H1 (cell line): ENCODE results near the gene TSPAN6. TPM values are rescaled to one million over a fixed set of nuclear protein-coding genes. Genes with fewer than 3 reads are reported as not detected.

ENCODE experiments used
- CTCF ChIA-PET: fragments of 300-600 bp; sonication (Branson Sonifier 250); formaldehyde crosslinking; loops from one replicate; lab custom pipeline; 2021; ENCODE audit not compliant: partially characterized antibody; lab: Charles Lee
- POLR2A ChIA-PET: fragments of 300-600 bp; sonication (Branson Sonifier 250); formaldehyde crosslinking; loops from one replicate; lab custom pipeline; 2021; ENCODE audit warnings: inconsistent platforms; ENCODE audit not compliant: partially characterized antibody; lab: Charles Lee
- DNase-seq, 2 experiments: peaks; one replicate each; pipeline versions ENCODE4 v3.0.0 to v3.0.0-alpha.2; 2010 to 2022; ENCODE audit warnings: low spot score in 2 of 2, low read depth in 1 of 2, mixed read lengths in 1 of 2
- FAIRE-seq: peaks from 2 replicates; lab custom pipeline; 2011; peaks lifted over from hg19 to GRCh38; lab: Jason Lieb, UNC
- H2AFZ ChIP-seq: 2 replicates; pipeline ENCODE4 v1.8.1; 2012; ENCODE audit warnings: low read length, inconsistent platforms
- H2AK5ac ChIP-seq: 2 replicates; pipeline ENCODE4 v1.6.1; 2013; ENCODE audit warnings: low read depth, low read length
- H2BK120ac ChIP-seq: replicated peaks from 2 replicates; pipeline ENCODE3; 2013; ENCODE audit warnings: low read depth, low read length, inconsistent platforms
- H2BK12ac ChIP-seq: 2 replicates; pipeline ENCODE4 v1.6.1; 2013; ENCODE audit warnings: low read depth, low read length
- H2BK15ac ChIP-seq: 2 replicates; pipeline ENCODE4 v1.6.1; 2013; ENCODE audit warnings: low read length
- H2BK20ac ChIP-seq: 2 replicates; pipeline ENCODE4 v1.6.1; 2013; ENCODE audit warnings: low read length
- H2BK5ac ChIP-seq: 2 replicates; pipeline ENCODE4 v1.6.1; 2013; ENCODE audit warnings: low read depth, low read length
- H3K14ac ChIP-seq: 2 replicates; pipeline ENCODE4 v1.6.1; 2013; ENCODE audit warnings: inconsistent platforms; ENCODE audit not compliant: insufficient read length
- H3K18ac ChIP-seq: 2 replicates; pipeline ENCODE4 v1.6.1; 2013; ENCODE audit warnings: low read length; ENCODE audit errors: extremely low read depth
- H3K23ac ChIP-seq: 2 replicates; pipeline ENCODE4 v1.6.1; 2013; ENCODE audit warnings: inconsistent platforms; ENCODE audit not compliant: insufficient read length
- H3K23me2 ChIP-seq: 2 replicates; pipeline ENCODE4 v1.6.1; 2013; ENCODE audit warnings: low read depth, low read length
- H3K27ac ChIP-seq: 2 replicates; pipeline ENCODE4 v1.6.1; 2011; ENCODE audit warnings: low read depth, low read length, inconsistent platforms
- H3K27me3 ChIP-seq, 4 experiments: replicated peaks in 1 of 4; 1 replicate in 1 of 4; 2 replicates in 3 of 4; pipeline versions ENCODE4 v1.6.1 to v1.8.1; 2011 to 2013; ENCODE audit warnings: low read length in 3 of 4, mild to moderate bottlenecking in 3 of 4, inconsistent platforms in 2 of 4, mixed read lengths in 2 of 4, moderate library complexity in 1 of 4; ENCODE audit not compliant: control insufficient read depth in 3 of 4, insufficient read depth in 3 of 4; ENCODE audit errors: extremely low read depth in 1 of 4
- H3K36me3 ChIP-seq, 4 experiments: 2 replicates each; pipeline versions ENCODE4 v1.6.1 to v1.8.1; 2011 to 2013; ENCODE audit warnings: mild to moderate bottlenecking in 4 of 4, low read length in 3 of 4, moderate library complexity in 2 of 4, control low read depth in 1 of 4, inconsistent platforms in 1 of 4; ENCODE audit not compliant: insufficient read depth in 4 of 4, control insufficient read depth in 2 of 4
- H3K4ac ChIP-seq: replicated peaks from 2 replicates; pipeline ENCODE3; 2013; ENCODE audit warnings: low read length, low read depth, mixed read lengths, inconsistent platforms; ENCODE audit not compliant: insufficient read length
- H3K4me1 ChIP-seq, 4 experiments: replicated peaks in 1 of 4; 1 replicate in 1 of 4; 2 replicates in 3 of 4; pipeline versions ENCODE4 v1.6.1 to v1.8.1; 2011 to 2013; ENCODE audit warnings: low read length in 3 of 4, inconsistent platforms in 2 of 4, mixed read lengths in 1 of 4; ENCODE audit not compliant: insufficient read depth in 4 of 4, control insufficient read depth in 3 of 4
- H3K4me2 ChIP-seq, 2 experiments: 2 replicates each; pipeline versions ENCODE4 v1.6.1 to v1.8.1; 2011 to 2013; ENCODE audit warnings: low read depth in 2 of 2, low read length in 2 of 2, control low read depth in 1 of 2, inconsistent platforms in 1 of 2, mild to moderate bottlenecking in 1 of 2; ENCODE audit not compliant: insufficient read depth in 1 of 2
- H3K4me3 ChIP-seq, 4 experiments: fragments of 200-600, 300-600 bp in 1 of 4; sonication (generic), shearing (Covaris generic), sonication (Bioruptor Twin) in 1 of 4; 2 replicates each; pipeline versions ENCODE4 v1.5.1 to v1.8.1; 2011 to 2016; ENCODE audit warnings: low read length in 4 of 4, low read depth in 3 of 4, control low read depth in 2 of 4, inconsistent platforms in 2 of 4, mild to moderate bottlenecking in 2 of 4, mixed read lengths in 1 of 4, moderate library complexity in 1 of 4; ENCODE audit not compliant: insufficient read depth in 2 of 4; ENCODE audit errors: extremely low read depth in 1 of 4
- H3K56ac ChIP-seq: replicated peaks from 2 replicates; pipeline ENCODE3; 2013; ENCODE audit warnings: low read depth, mild to moderate bottlenecking, mixed read lengths, low read length, inconsistent platforms; ENCODE audit not compliant: insufficient read length
- H3K79me1 ChIP-seq: 2 replicates; pipeline ENCODE4 v1.6.1; 2013; ENCODE audit warnings: low read depth, low read length, control low read depth
- H3K79me2 ChIP-seq, 2 experiments: 2 replicates each; pipeline versions ENCODE4 v1.6.1 to v1.8.1; 2012 to 2013; ENCODE audit warnings: low read length in 2 of 2, mild to moderate bottlenecking in 2 of 2, inconsistent platforms in 1 of 2; ENCODE audit not compliant: insufficient read depth in 2 of 2, control insufficient read depth in 1 of 2
- H3K9ac ChIP-seq, 4 experiments: replicated peaks in 1 of 4; 1 replicate in 1 of 4; 2 replicates in 3 of 4; pipeline versions ENCODE4 v1.6.1 to v1.8.1; 2011 to 2013; ENCODE audit warnings: low read depth in 3 of 4, low read length in 3 of 4, control low read depth in 2 of 4, mild to moderate bottlenecking in 2 of 4, moderate library complexity in 2 of 4, inconsistent platforms in 1 of 4; ENCODE audit errors: extremely low read depth in 1 of 4
- H3K9me3 ChIP-seq, 2 experiments: 2 replicates each; pipeline versions ENCODE4 v1.6.1 to v1.8.1; 2012 to 2013; ENCODE audit warnings: mild to moderate bottlenecking in 2 of 2, moderate library complexity in 2 of 2, control low read depth in 1 of 2, inconsistent platforms in 1 of 2, low read depth in 1 of 2, low read length in 1 of 2, mixed read lengths in 1 of 2; ENCODE audit not compliant: insufficient read depth in 2 of 2
- H4K20me1 ChIP-seq, 2 experiments: replicated peaks in 1 of 2; 2 replicates each; pipeline versions ENCODE3 to v1.8.1; 2011 to 2013; ENCODE audit warnings: inconsistent platforms in 2 of 2, low read length in 2 of 2, mild to moderate bottlenecking in 1 of 2; ENCODE audit not compliant: insufficient read depth in 2 of 2, control insufficient read depth in 1 of 2
- H4K5ac ChIP-seq: 2 replicates; pipeline ENCODE4 v1.6.1; 2013; ENCODE audit warnings: low read length, low read depth, mixed read lengths, inconsistent platforms; ENCODE audit not compliant: insufficient read length
- H4K8ac ChIP-seq: 2 replicates; pipeline ENCODE4 v1.8.0; 2013; ENCODE audit warnings: mild to moderate bottlenecking, moderate library complexity, low read length, inconsistent platforms; ENCODE audit not compliant: insufficient read depth; ENCODE audit errors: extremely low read depth
- H4K91ac ChIP-seq: replicated peaks from 2 replicates; pipeline ENCODE3; 2013; ENCODE audit warnings: low read length, mixed read lengths, inconsistent platforms; ENCODE audit not compliant: insufficient read length
- BACH1 ChIP-seq: IDR thresholded peaks from 2 replicates; pipeline ENCODE4 v1.6.1; 2012; ENCODE audit warnings: low read length, improper control_type of control experiment
- CREB1 ChIP-seq: IDR thresholded peaks from 2 replicates; pipeline ENCODE4 v1.6.1; 2012; ENCODE audit warnings: inconsistent platforms
- JUN ChIP-seq: IDR thresholded peaks from 2 replicates; pipeline ENCODE4 v1.6.1; 2011; ENCODE audit warnings: low read depth, mild to moderate bottlenecking, improper control_type of control experiment, low read length
- WGBS, 2 experiments: shearing (Covaris generic) in 1 of 2; methylation state at CpG; one replicate each; pipeline versions ENCODE4 v1.1.6 to v1.1.7; 2013 to 2015; ENCODE audit warnings: low lambda C conversion rate in 2 of 2, mixed read lengths in 2 of 2, inconsistent platforms in 1 of 2, low coverage in 1 of 2, missing lambda C conversion rate in 1 of 2; ENCODE audit not compliant: insufficient replicate concordance in 2 of 2, insufficient coverage in 1 of 2, insufficient read length in 1 of 2; ENCODE audit errors: extremely low coverage in 1 of 2, missing lambda C conversion rate in 1 of 2; 5-methylcytosine and 5-hydroxymethylcytosine counted together
- polyA plus RNA-seq, 7 experiments: library from polyadenylated mRNA; depleted of rRNA in 3 of 7; stranded (reverse) in 5 of 7; unstranded in 2 of 7; fragments of >200 nt in 5 of 7; fragments of 200-250 nt in 2 of 7; gene quantifications; 1 replicate in 5 of 7; 2 replicates in 1 of 7; 4 replicates in 1 of 7; pipeline versions ENCODE4 v1.2.1 to v1.2.3, GENCODE V29; 2011 to 2013; ENCODE audit warnings: missing spikeins in 2 of 7, mixed read lengths in 2 of 7
- total RNA-seq: library from RNA; stranded (reverse); fragmentation: NEBNext Ultra II Directional; extraction: Animal tissue kit (Norgen Biotek cat#: 25700); gene quantifications from 2 replicates; pipeline ENCODE4 v1.2.1, GENCODE V29; 2021

TSPAN6 gene
- total and polyA plus RNA-seq, 2 of the 8 experiments (the other 6 are each of a cell fraction or from before 2014, with no cell fraction given), result 58.1 to 67.7 TPM

GRCh38 chrX:100662796-100663195 lies 26.2 kb upstream of the TSPAN6 start:
- no peak overlapping the region for H2BK120ac ChIP-seq
- no peak overlapping the region for H3K14ac ChIP-seq
- no peak overlapping the region for H3K4me3 ChIP-seq
- H3K4me2 ChIP-seq, result no peak overlapping the region
- no peak overlapping the region for H2BK5ac ChIP-seq
- no peak overlapping the region for H2AFZ ChIP-seq
- H3K36me3 ChIP-seq, result no peaks in the 10 kb centered on the region
- H3K4me1 ChIP-seq, result no peaks in the 10 kb centered on the region
- H4K91ac ChIP-seq, result no peak overlapping the region
- H2BK15ac ChIP-seq, result no peak overlapping the region
- no peaks in the 10 kb centered on the region for H3K79me1 ChIP-seq
- H2AK5ac ChIP-seq, result no peak overlapping the region
- DNase-seq (no peak), FAIRE-seq (no peak)
- no peak overlapping the region for H4K5ac ChIP-seq
- no peak overlapping the region for H2BK12ac ChIP-seq
- ChIA-PET CTCF (interaction anchor here (0.7 to 1.9 kb wide), 4 partner anchors 8 to 151 kb away, joined by 3 to 6 read pairs (median 6); no protein-coding TSS in a partner anchor), POLR2A (no interaction called here)
- no peak overlapping the region for H3K27ac ChIP-seq
- H3K79me2 ChIP-seq, result no peaks in the 10 kb centered on the region
- TF ChIP-seq CREB1 (no peak), BACH1 (no peak), JUN (no peak)
- no peak overlapping the region for H4K8ac ChIP-seq
- H3K18ac ChIP-seq, result no peak overlapping the region
- H3K9ac ChIP-seq, result no peak overlapping the region
- H3K9me3 ChIP-seq, result no peaks in the 10 kb centered on the region
- H3K56ac ChIP-seq, result no peak overlapping the region
- H2BK20ac ChIP-seq, result no peak overlapping the region
- H4K20me1 ChIP-seq, result no peaks in the 10 kb centered on the region
- H3K23me2 ChIP-seq, result no peaks in the 10 kb centered on the region
- H3K27me3 ChIP-seq, result no peaks in the 10 kb centered on the region
- no peak overlapping the region for H3K4ac ChIP-seq
- 95% methylated on average over 4 of the region's 4 CpGs; no CpG with 5 or more reads in 1 of the 2 experiments for WGBS, 2 experiments
- H3K23ac ChIP-seq, result no peak overlapping the region
